Measurements from ENCODE around the gene IQCK.

IQCK gene

GRCh38 chr16:19890901-19891300 is 172.8 kb downstream of the IQCK start:
- no peak for DNase-seq

GRCh38 chr16:19892902-19893301 is 174.8 kb downstream of the IQCK start:
- no peak for DNase-seq

- no peak for DNase-seq
Observed at GRCh38 chr16:19894586-19894985, 176.5 kb downstream of the IQCK start.

- no peak for DNase-seq
Observed at GRCh38 chr16:19896951-19897350, 178.9 kb downstream of the IQCK start.

GRCh38 chr16:19898166-19898565 is 180.1 kb downstream of the IQCK start:
- DNase-seq, result no peak

GRCh38 chr16:19898924-19899604 is 181.0 kb downstream of the IQCK start:
- DNase-seq, result peak; percentile 26

GRCh38 chr16:19899605-19899955 is 181.5 kb downstream of the IQCK start:
- DNase-seq, result no peak

- DNase-seq, result no peak
Observed at GRCh38 chr16:19901164-19901563, 183.1 kb downstream of the IQCK start.

GRCh38 chr16:19907161-19907992 is 189.3 kb downstream of the IQCK start:
- peak; percentile 68 for DNase-seq

Measured in NCI-H1436 (cell line).